ENCODE data around the gene ERICH6B.
"Not testable (repeated sequence)": the region's sequence is repeated elsewhere in the genome, so short reads cannot be mapped to it uniquely, and the experiment has no call there.

The ERICH6B gene

GRCh38 chr13:45615501-45616101 lies at the start of gene ERICH6B:
Gene ERICH6B, minus strand, starts transcription at chr13:45615739. Its CDS starts 18,734 bp downstream, at chr13:45597005.
- peak; percentile 93 for DNase-seq

- DNase-seq = not testable (repeated sequence)
Measured at GRCh38 chr13:45662903-45663302, 47.4 kb upstream of the ERICH6B start.

- no peak for DNase-seq
Measured at GRCh38 chr13:45662162-45662561, 46.6 kb upstream of the ERICH6B start.

- not testable (repeated sequence) for DNase-seq
Measured at GRCh38 chr13:45660458-45660857, 44.9 kb upstream of the ERICH6B start.

- DNase-seq = no peak
Measured at GRCh38 chr13:45659536-45659935, 44.0 kb upstream of the ERICH6B start.

GRCh38 chr13:45658586-45659235 lies 43.2 kb upstream of the ERICH6B start:
- no peak for DNase-seq

- DNase-seq = no peak
Measured at GRCh38 chr13:45654633-45655349, 39.3 kb upstream of the ERICH6B start.

- not testable (repeated sequence) for DNase-seq
Measured at GRCh38 chr13:45645263-45645662, 29.7 kb upstream of the ERICH6B start.

GRCh38 chr13:45642159-45642558 lies 26.6 kb upstream of the ERICH6B start:
- peak; percentile 4 for DNase-seq

GRCh38 chr13:45635291-45635690 lies 19.8 kb upstream of the ERICH6B start:
- not testable (repeated sequence) for DNase-seq

- no peak for DNase-seq
Measured at GRCh38 chr13:45630791-45631190, 15.3 kb upstream of the ERICH6B start.

GRCh38 chr13:45629940-45630339 lies 14.4 kb upstream of the ERICH6B start:
- no peak for DNase-seq

GRCh38 chr13:45628094-45628493 lies 12.6 kb upstream of the ERICH6B start:
- no peak for DNase-seq

GRCh38 chr13:45627656-45628055 lies 12.1 kb upstream of the ERICH6B start:
- DNase-seq = no peak

GRCh38 chr13:45626731-45627374 lies 11.3 kb upstream of the ERICH6B start:
- DNase-seq = peak; percentile 10

GRCh38 chr13:45623516-45624090 lies 8.1 kb upstream of the ERICH6B start:
- peak; percentile 56 for DNase-seq

GRCh38 chr13:45621950-45622349 lies 6.4 kb upstream of the ERICH6B start:
- DNase-seq = no peak

GRCh38 chr13:45607931-45608330 lies 7.6 kb downstream of the ERICH6B start:
- DNase-seq = no peak

- DNase-seq = no peak
Measured at GRCh38 chr13:45604892-45605291, 10.6 kb downstream of the ERICH6B start.

- no peak for DNase-seq
Measured at GRCh38 chr13:45603338-45603737, 12.2 kb downstream of the ERICH6B start.

- DNase-seq = peak; percentile 5
Measured at GRCh38 chr13:45602183-45603170, 13.1 kb downstream of the ERICH6B start.

GRCh38 chr13:45601680-45602079 lies 13.9 kb downstream of the ERICH6B start:
- no peak for DNase-seq
